GM21360 (cell line): ENCODE measurements around the gene AP3S2.

ENCODE experiments used
- ATAC-seq: cut with Tn5 transposase; IDR thresholded peaks from one replicate; pipeline ENCODE4 v1.9.1; 2021; ENCODE audit warnings: mild to moderate bottlenecking, moderate library complexity; ENCODE audit not compliant: unreplicated experiment

AP3S2 gene

DNA sequence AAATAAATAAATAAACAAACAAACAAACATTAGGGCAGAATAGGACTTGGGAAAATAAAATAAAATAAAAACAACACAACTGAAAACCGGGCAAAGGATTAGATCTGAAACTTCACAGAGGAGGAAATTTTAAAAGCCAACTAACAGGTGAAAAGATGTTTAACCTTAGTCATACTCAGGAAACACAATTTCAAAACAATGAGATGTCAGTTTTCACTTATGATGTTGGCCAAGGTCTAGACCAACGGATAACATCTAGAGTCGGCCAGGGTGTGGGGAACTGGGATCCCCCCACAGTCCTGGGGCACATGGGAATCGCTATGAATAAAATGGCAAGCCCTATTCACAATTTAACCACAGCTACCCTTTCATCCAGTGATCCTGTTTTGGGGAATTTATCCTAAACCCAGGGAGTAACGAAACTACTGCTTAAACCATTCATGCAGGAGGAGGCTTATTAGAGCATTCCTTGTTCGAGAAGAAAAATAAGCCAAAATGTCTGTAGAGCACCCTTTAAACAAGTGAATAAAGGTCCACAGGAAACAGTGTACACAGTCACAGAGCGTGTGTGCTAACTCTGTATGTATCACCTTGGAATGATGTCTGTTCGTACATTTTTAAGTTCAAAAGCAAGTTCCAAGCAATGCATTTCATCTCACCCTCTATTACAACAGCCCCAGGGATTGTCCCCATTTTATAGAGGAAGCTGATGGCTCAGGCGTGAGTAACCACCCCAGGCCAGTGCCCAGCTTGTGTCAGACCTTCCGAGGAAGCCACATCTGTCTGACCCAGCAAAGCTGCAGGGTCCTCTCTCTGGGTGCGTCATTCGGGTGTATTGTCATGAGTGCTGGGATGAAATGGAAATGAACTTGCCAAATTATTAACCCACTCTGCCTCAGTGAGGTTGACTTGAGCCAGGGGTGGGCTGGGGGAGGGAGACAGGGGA is 72.9 kb downstream of the AP3S2 start:
- ATAC-seq: no peak

DNA sequence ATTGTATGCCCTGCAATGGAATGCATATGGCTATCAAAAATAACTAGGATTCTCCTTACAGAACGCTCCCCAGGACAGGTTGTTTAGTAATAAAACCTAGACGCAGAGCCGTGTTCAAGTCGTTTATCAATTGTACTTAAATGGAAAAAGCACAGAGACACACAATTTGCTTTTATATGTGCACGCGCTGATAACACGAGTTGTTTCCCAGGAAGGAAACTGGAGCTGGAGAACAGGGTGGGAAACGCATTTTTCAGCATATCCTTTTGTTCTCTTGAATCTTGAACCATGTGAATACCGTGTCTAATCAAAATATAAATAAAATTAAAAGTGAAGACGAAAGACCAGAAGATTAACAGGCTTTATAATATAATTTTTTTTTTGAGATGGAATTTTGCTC is 75.5 kb downstream of the AP3S2 start:
- no peak for ATAC-seq

DNA sequence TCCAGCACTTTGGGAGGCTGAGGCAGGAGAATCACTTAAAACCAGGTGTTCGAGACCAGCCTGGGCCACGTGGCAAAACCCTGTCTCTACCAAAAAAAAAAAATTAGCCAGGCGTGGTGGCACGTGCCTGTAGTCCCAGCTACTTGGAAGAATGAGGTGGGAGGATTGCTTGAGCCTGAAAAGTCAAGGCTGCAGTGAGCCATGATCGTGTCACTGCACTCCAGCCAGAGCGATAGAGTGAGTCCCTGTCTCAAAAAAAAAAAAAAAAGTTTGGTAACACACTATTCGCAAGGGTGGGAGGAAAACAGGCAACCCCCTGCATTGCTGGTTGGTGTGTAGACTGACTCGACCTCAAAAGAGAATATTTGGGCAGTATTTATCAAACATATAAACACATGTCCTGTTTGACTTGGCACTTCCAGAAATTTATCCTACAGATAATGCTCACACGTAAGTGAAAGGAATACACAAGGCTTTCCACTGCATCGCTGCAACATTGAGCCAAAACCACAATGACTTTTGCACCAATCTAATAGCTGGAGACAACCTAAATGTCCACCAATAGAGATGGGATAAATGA is 76.0 kb downstream of the AP3S2 start:
- ATAC-seq: no peak

DNA sequence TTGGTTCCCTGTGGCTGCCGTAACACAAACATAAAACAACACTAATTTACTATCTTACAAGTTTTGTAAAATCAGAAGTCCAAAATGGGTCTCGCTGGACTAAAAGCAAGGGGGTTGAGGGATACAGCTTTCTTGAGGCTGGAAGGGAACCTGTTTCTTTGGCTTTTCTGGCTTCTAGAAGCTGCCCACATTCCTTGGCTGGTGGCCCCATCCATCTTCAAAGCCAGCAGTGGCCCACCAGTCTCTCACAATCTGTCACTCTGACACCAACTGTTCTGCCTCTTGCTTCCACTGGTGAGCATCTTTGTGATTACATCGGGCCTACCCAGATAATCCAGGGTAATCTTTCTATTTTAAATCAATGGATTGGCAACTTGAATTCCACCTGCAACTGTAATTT is 78.0 kb downstream of the AP3S2 start:
- ATAC-seq: no peak

DNA sequence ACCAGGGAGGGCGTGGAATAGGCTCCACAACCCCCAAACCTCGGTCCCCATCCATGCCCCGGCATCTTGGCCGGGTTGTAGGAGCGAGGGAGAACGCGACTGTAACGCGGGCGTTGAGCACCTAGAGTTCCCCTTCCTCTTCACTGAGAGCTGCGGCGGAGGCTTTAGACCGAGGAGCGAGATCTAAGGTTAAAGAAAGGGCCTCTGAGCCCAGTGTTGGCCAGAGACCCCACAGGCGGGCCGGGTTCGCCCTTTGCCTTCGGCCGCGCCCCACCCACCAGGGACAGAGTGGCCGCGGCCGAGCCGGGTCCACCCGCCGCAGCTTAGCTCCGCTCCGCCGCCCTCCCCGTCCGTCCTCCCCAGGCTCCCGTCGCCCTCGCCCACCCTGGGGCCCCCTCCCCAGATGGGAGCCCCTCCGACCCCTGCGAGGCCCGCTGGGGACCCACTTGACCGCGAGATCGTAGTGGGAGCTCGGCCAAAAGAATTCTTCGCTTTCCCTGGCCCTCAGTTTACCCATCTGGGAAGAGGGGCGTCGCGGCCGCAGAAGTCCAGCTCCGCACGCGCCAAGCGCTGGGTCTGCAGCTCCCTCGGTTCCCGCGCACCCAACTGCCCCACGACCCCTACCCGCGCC is 79.6 kb downstream of the AP3S2 start:
- ATAC-seq: no peak

DNA sequence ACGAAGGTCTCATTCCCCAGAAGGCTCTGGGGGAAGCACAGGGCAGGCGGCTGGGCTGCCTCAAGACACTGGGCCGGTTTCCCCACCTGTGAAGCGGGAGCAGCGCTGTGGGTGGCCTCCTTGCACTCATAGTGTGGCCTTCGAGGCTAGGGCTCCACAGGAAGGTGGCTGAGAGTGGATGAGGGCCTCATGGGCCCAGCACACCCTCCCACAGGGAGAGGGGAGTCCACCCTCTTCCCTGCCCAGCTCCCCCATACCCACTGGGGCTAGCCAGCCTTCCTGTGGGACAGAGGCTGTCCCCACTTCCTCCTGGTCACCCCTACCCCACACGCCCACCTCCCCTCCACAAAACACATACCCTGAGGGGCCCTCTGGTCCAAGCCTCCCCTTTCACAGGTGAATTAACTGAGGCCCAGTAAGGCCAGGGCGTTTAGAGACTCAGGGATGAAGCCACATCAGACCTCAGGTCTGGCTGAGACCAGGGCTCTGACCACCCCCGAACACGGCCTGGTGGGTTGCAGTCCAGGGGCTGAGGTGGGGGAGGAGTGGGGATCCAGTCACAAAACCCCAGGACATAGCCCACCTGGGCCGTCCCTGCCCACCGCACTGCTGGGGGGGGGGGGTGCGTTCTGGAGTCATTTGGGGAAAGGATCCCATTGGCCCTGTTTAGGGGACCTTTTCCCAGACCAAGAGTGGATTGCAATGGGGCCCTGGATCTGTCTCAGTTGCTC is 80.2 kb downstream of the AP3S2 start:
- no peak for ATAC-seq

DNA sequence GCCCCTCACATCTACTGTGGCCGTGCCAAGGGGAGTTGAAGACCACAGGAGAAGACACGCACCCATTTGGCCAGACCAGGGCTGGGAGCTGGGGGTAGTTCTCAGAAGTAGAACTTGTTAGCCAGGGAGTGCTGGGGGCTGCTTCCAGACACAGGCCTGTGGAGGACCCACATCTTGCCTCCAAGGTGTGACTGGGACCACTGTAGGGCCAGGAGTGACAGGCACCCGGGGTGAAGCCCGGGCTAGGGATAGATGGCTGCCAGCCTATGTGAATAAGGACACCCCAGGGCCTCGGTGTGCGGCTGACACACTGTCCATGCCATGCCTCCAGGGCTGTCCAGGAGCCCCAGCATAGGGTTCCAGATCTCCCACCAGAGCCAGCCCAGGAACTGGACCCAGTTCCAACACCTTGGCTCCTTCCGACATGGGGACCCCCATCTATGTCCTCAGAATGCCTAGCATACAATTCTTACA is 80.9 kb downstream of the AP3S2 start:
- ATAC-seq: no peak

DNA sequence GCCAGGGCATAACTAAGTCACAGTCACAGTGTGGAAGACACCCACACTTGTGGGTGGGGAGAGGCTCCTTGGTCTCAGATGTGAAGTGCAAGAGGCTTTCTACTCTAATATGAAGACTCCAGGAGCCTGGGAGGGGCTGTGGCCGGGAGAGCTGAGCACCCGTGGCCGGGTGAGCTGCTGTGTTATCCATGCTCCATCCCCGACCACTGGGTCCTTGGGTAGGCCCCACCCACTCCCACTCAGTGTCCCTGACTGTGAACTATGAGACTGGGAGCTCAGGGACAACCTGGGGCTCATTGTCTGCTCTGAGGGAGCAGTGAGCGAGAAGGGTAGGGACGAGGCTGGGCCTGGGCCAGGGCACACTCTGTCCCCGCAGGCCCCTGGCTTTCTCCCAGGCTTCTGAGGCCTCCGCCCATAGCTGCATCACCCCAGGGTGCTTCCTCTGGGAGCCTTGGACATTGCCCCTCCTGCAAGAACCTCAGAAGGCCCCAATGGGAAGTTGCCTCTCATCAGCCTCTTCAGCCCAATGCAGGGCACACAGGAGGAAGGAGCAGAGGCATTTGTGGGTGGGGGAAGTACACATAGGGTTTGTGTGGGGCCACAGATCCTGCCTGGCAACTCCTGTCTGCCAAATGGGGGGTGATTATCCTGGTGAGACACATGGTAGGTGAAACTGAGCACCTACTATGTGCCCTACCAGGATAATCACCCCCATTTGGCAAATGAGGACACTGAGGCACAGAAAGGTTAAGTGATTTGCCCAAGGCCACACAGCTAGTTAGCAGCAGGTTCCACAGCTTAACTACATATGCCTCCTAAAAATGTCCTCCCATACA is 81.6 kb downstream of the AP3S2 start:
- no peak for ATAC-seq

DNA sequence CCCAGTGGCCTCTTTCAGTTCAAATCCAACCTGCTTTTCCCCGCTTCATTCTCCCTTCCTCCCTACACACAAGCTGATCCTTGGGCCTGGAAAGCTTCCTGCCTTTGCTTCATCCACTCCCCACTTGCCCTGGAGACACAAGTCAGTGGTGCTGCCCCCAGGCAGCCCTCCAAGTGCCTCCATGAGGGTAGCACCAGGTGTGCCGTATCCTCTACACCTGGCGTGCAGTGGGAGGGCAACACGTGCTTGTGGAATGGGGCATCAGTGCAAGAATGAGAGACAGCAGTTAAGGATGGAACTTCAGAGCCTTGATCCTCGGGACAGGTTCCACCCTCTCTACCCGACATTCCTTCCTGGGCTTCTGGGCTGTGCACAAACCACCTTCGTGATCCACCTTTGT is 83.0 kb downstream of the AP3S2 start:
- no peak for ATAC-seq

DNA sequence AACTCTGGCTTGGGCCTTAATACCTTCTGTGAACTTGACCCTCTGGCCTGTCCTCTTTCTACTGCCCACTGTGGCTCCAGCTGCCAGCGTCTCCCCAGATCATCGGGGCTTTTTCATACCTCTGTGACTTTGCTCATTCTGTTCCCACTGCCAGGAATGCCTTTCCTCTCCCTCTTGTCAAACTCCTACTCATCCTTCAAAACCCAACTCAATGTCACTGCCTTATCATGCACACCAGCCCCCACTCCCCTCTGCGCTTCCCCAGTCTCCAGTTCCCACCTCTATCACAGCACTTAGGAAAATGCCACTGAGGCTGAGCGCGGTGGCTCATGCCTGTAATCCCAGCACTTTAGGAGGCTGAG is 84.0 kb downstream of the AP3S2 start:
- ATAC-seq: no peak

DNA sequence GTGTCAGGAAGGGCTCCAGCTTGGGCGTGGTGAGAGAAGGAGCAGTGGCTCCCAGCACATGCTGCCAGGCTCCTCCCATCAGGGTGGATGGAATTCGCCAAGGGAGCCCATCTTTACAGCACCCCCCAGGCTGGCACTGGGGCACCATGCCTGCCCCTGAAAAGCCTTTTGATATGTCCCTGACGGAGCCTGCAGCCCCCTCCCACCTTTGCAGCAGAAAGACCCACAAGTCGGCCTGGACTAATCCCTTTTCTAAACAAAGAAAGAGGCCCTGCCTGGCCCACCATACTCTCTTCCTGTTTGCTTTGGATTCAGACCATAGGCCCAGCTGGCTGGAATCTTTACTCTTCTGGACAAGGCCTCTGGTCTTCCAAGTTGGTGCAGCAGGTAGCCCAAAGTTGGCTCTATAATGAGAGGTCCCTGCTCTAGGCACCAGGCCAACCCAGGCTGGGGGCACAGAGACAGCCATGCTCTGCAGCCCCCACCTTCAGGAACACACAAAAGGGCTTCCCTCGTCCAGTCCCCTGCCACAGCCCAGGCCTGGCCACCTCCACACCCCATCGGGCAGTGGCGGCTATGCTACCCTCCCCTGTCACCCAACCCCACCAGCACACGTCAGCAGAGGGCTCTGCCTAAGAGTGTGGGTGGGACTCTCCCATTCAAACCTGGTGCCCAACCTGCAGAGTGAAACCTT is 84.6 kb downstream of the AP3S2 start:
- ATAC-seq: no peak

DNA sequence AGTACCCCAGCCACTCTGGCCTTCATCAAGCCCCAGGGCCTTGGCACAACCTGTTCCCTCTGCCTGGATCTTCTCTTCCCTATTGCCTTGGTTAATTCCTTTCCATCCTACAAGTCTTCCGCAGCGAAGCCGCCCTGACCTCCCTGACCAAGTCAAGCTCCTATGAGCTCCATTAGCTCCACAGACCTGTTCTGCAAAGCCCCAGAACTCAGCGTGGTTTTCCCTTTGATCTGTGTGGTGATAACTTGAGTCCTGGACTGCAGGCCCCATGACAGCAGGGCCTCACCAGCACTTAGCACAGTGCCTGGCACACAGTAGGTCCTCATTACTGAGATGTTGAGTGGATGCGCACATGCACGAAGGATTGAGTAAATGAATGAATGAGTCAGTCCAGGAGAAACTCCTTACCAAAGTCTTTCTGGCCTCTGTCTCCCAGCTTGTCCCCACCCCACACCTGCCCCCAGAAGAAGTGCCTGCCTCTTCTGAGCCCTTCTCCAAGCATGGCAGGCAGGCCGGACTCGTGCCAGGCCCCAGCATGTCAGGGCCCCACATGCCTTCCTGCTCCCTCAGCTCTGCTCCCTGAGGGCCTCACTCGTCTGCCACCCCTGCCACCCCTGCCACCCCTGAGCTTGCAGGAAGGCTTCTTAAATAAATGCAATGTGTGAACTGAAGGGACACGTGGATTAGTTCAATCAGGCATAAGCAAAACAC is 85.5 kb downstream of the AP3S2 start:
- ATAC-seq: no peak

DNA sequence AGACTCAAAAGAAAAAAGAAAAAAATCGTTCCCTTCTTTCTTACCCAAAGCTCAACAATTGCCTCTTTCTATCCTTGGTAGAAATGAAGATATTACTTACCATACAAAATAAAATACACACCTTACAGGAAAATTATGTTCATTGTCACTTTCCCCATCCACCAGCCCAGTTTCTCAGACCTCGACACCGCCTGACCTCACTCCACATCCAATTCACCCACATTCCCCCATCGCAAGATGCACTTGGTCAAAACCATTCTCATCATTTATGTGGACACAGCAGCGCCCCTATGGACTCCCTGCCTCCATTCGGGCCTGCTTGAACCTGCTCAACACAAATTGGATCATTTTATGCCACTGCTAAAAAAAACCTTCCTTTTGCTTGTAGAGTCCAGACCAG is 86.1 kb downstream of the AP3S2 start:
- ATAC-seq: no peak

DNA sequence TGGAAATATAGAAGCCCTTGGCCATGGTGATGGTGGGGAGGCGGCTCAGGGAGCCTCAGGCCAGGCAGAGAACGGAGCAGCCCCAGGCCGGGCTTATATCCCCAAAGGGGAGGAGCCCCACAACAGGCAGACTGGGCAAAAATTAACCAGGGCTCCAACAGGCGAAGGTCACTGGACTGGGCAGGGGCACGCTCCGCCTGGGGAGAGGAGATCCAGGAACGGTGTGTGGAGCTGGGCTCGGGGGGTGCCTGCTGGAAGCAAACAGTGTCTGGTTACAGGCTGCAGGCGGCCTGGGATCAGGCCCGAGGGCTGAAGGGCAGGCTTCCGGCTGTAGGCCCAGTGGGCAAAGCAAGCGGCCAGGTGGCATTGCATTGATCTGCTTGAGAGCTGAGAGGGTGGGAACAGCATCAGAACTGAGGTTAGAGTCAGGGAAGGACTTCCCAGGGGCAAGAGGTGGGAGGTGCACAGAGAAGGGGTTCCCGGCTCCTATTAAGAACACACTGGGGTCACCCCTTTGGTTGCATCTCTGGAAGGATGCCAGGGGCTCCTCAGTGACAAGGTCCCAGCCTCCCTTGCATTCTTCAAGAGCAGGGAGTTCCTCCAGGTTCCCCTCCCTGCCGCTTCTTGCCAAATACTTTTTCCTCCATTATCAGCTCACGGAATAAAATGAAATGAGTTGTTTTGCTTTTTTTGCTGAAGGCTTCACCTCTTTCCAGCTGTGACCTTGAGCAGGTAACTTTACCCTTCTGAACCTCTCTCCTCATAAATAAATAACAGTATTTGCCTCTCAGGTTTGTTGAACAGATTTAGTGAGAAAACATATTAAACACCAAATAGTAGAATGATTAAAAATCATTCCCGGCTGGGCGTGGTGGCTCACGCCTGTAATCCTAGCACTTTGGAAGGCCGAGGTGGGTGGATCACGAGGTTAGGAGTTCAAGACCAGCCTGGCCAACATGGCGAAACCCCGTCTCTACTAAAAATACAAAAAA is 86.9 kb downstream of the AP3S2 start:
- no peak for ATAC-seq

DNA sequence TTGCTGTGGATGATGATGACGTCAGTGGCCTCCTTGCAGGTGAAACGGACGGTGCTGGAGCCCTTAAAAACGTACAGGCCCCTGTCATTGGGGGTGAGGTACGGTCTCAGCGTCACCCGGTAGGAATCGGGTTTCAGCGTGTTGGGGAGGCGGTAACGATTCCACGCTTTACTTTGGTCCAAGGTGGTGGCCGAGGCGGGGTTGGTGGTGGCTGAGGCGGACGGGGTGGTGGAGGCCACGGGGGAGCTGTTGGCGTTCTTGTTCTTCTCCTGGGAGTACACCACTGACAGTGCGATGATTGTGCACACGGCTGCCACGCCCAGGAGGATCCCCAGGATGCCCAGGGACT is 87.6 kb downstream of the AP3S2 start:
- ATAC-seq: no peak

DNA sequence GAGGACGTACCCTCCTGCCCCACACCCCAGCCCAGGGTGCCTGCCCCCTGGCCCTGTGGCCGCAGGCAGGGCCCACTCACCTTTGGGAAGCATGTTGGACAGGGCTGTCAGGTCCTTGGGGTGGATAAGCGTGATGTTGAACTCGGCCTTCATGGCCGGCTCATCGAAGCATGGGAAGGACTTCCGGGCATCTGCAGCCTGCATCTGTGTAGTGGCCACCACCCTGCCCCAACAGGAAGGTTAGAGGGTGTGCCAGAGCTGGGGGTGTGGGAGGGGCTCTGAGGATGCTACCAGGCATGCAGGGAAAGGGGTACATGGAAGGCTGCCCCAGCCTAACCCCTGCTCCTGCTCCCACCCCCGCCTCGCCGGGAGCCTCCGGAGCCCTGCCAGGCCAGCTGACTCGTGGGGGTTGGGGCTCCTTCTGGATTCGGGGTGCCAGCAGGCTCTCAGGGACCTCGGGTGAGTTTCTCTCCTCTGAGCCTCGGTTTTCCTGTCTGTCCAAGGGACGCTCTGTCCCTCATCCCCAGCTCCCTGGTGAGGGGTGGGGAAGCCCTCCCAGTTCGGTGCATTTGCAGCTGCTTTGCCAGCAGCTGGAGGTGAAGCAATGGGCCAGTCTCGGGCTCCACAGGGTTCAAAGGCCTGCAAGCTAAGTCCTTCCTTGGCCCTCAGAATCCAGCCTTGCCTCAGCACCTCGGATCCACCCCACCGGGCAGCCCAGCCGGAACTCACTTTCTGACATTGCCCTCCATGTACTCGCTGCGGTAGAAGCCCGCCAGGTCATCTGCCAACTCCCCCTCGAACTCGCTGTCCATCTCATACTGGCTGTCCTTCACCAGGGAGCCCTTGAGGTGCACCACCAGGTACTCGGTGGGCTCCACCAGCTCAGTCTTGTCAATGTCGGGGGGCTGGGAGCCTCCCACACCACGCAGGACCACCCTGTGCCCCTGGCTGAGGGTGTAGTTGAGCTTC is 88.3 kb downstream of the AP3S2 start:
- ATAC-seq: no peak
